GM18505 (cell line): Measurements from ENCODE around the gene RSL1D1.
A peak's percentile ranks its signal among the peaks of the same experiment; 100 is the strongest.

Source experiments
- ATAC-seq: cut with Tn5 transposase; IDR thresholded peaks from one replicate; pipeline ENCODE4 v1.9.1; 2021; ENCODE audit not compliant: unreplicated experiment
- POLR2A ChIP-seq: IDR thresholded peaks from 4 replicates; pipeline ENCODE4 v1.6.1; 2011; ENCODE audit warnings: borderline replicate concordance; ENCODE audit not compliant: insufficient read depth, insufficient read length; ENCODE audit errors: extremely low read depth

Gene RSL1D1

GRCh38 chr16:11851294-11852091 lies at the start of gene RSL1D1:
RSL1D1 (minus strand) TSS chr16:11851542; CDS start chr16:11851512, 30 bp downstream.
- ATAC-seq = peak; percentile 80
- TF ChIP-seq POLR2A = peak; percentile 97

GRCh38 chr16:11901091-11901490 lies 49.7 kb upstream of the RSL1D1 start:
- TF ChIP-seq POLR2A = no peak
- ATAC-seq = no peak

GRCh38 chr16:11896486-11897176 lies 45.3 kb upstream of the RSL1D1 start:
- TF ChIP-seq POLR2A = no peak

GRCh38 chr16:11893571-11893970 lies 42.2 kb upstream of the RSL1D1 start:
- TF ChIP-seq POLR2A = no peak
- no peak for ATAC-seq

More at GRCh38 chr16:11896486-11897176, 45.3 kb upstream of the RSL1D1 start:
- ATAC-seq = no peak

GRCh38 chr16:11892761-11893160 lies 41.4 kb upstream of the RSL1D1 start:
- no peak for ATAC-seq
- TF ChIP-seq POLR2A = no peak

GRCh38 chr16:11890231-11890965 lies 39.1 kb upstream of the RSL1D1 start:
- no peak for ATAC-seq
- no peak for TF ChIP-seq POLR2A

- no peak for TF ChIP-seq POLR2A
- ATAC-seq = no peak
Observed at GRCh38 chr16:11886881-11887280, 35.5 kb upstream of the RSL1D1 start.

GRCh38 chr16:11884035-11884434 lies 32.7 kb upstream of the RSL1D1 start:
- TF ChIP-seq POLR2A = no peak
- no peak for ATAC-seq

GRCh38 chr16:11880007-11880406 lies 28.7 kb upstream of the RSL1D1 start:
- TF ChIP-seq POLR2A = no peak
- no peak for ATAC-seq

- no peak for ATAC-seq
- no peak for TF ChIP-seq POLR2A
Observed at GRCh38 chr16:11877374-11877773, 26.0 kb upstream of the RSL1D1 start.

- ATAC-seq = no peak
- TF ChIP-seq POLR2A = no peak
Observed at GRCh38 chr16:11876306-11876705, 25.0 kb upstream of the RSL1D1 start.

GRCh38 chr16:11875721-11876120 lies 24.4 kb upstream of the RSL1D1 start:
- TF ChIP-seq POLR2A = no peak
- no peak for ATAC-seq

- ATAC-seq = no peak
- TF ChIP-seq POLR2A = no peak
Observed at GRCh38 chr16:11871193-11871592, 19.9 kb upstream of the RSL1D1 start.
